DMS79 (cell line): ENCODE measurements around the gene PLD4.
A peak's percentile ranks its signal among the peaks of the same experiment; 100 is the strongest.
"Not testable (repeated sequence)": the region's sequence is repeated elsewhere in the genome, so short reads cannot be mapped to it uniquely, and the experiment has no call there.

Experiments used
- DNase-seq: peaks from one replicate; lab custom pipeline; 2025; lab: John Stamatoyannopoulos, UW

PLD4 gene, protein sequence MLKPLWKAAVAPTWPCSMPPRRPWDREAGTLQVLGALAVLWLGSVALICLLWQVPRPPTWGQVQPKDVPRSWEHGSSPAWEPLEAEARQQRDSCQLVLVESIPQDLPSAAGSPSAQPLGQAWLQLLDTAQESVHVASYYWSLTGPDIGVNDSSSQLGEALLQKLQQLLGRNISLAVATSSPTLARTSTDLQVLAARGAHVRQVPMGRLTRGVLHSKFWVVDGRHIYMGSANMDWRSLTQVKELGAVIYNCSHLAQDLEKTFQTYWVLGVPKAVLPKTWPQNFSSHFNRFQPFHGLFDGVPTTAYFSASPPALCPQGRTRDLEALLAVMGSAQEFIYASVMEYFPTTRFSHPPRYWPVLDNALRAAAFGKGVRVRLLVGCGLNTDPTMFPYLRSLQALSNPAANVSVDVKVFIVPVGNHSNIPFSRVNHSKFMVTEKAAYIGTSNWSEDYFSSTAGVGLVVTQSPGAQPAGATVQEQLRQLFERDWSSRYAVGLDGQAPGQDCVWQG

DNA sequence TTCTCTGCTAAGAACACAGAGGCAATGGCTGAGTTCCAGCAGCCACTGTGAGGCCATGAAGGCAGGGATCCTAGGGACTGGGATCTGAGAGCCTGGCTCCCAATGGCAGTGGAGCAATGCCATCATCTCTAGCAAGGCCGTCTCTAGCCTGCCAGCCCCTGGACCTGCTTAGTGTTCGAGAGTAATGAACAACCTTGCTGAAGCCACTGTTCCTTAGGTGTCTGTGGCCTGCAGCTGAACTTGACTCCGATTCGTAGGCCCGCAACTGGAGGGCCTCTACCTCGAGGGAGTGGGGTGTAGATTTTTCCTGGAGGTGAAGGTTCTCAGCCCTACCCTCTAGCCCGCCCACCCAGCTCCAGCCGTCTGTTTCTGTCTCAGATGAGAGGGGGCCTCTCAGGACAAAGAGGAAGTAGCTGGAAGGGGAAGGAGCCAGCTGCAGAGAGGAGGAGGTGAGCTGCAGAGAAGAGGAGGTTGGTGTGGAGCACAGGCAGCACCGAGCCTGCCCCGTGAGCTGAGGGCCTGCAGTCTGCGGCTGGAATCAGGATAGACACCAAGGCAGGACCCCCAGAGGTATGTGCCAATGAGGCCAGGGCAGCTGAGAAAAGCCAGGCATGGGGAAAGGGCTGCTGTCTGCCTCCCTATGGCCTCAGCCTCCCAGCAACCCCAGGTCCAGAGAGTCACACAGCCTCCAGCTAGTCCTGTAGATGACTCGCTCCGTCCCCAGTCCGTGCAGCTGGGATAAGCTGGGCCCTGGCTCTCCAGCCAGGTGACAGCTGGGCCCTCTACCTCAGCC, at the start of gene PLD4:
PLD4 (plus strand) TSS at position 459 of the 793 bp plus-strand sequence. CDS start 2,262 bp downstream, outside the sequence.
- no peak for DNase-seq

DNA sequence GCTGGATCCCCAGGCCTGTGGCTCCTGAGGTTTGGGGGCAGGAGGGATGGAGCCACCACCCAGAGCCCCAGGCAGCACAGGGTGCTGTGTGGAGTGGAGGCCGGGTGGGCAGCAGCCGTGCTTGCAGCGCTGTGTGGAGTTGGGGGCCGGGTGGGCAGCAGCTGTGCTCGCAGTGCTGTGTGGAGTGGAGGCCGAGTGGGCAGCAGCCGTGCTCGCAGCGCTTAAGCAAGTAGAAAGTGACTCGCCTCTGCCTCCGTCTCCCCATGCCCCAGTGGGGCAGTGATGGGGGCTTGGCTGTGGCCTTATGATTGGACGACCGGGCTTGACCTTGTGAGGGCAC, 49.3 kb upstream of the PLD4 start:
- DNase-seq, result no peak

DNA sequence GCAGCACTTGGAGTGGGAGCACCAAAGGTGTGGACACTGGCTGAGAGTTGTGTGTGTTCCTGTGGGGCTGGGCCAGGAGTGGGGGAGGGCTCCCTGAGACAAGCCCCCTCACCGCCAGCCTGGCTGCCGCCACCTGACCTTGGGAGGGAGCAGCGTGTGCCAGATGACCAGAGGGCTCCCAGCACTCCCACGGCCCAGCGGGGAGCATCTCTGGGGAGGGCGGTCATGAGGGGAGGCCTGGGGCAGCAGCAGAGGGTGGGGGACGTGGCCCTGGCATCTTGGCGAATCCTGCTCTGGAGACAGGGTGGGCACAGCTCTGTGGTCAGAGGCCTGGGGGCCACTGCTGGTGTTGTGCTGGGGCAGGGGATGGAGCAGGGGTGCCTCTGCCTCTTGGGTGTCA, 48.9 kb upstream of the PLD4 start:
- no peak for DNase-seq

DNA sequence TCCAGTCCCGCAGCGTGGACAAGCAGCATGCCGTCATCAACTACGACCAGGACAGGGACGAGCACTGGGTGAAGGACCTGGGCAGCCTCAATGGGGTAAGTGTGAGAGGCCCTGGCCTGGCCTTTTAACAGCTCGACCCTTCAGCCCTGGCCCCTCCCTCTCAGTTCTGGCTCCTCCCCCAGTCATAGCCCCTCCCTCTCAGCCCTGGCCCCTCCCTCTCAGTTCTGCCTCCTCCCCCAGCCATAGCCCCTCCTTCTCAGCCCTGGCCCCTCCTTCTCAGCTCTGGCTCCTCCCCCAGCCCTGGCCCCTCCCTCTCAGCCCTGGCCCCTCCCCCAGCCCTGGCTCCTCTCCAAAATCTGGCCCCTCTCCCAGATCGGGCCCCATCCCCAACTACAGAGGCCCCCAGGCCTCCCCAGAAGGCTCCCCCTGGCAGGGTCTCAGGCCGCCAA, 48.4 kb upstream of the PLD4 start:
- no peak for DNase-seq

DNA sequence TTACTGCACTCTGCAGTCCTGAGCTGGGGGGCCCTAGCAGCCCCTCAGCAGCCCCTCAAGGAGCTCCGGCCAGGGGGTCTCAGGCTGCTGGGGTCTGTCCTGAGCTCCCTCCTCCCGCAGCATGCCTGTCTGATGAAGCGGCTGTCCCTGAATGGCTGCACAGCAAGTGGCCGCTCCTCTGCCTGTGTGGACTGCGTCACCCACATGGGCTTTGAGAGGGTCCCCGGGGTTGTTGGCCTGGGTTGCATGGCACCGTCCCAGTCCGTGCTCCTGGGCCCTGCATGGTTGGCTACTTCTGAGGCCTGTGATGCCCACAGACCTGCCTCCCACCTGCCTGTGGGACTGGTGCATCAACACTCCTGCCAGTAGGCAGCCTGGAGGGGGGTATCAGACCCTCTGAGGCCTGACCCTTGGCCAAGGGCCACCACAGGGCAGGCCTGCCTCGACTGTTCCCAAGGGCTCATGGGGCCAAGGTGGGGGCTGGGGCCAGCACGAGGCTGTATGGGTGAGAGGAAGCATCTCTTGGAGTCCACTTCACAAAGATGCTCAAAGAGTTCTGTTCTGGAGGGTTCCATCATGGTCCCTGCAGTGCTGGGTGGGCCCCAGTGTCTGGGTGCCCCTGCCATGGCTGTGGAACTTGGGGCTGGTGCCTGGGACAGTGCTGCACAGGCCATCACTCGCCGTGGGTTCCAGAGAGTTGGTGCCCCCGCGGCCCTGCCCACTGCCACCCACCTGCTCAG, 47.4 kb upstream of the PLD4 start:
- DNase-seq, result no peak

DNA sequence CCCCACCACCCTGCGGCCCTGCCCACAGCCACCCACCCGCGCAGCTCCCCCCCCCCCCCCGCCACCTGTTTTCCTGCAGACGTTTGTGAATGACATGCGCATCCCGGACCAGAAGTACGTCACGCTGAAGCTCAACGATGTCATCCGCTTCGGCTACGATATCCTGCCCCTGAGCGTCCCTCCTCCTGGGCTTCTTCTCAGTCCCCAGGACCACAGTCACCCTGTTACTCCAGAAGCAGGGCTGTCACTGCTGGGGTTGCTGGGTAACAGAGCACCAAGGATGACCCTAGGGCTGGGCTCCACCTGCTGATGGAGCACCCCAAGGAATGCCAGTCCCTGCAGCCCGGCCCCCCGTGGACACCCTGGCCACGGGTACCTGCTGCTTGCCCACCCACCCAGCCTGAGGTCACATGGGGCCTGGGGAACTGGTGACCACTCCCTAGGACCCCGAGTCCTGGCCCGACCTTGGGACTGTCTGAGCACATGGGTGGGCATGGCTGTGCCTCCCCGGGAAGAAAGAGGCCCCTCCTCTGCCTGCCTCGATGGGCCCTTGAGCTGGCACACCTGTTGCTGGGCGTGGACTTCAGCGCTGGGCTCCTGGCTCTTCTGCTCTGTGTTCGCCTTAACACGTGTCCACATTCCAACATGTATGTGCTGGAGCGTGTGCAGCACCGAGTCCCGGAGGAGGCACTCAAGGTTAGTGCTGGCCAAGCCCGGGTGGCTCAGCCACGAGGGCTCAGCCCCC, 46.7 kb upstream of the PLD4 start:
- no peak for DNase-seq

DNA sequence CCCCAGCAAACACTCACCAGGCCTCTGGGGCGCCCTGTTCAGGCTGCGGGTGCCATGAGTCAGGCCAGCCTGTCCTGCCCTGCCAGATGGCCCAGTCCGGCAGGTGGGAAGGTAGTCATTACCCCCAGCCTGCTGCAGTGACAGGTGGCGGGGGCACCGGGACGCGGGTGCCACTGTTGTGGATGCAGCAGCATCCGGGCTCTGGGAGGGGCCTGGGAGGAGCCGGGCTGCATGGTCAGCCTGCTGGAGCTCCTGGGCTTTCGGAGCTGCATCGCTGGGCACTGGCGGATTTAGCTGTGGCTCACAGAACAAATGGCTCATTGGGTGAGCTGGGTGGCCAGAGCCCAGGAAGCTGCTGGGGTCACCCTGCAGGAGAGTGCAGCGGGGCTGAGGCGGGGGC, 46.1 kb upstream of the PLD4 start:
- no peak for DNase-seq

DNA sequence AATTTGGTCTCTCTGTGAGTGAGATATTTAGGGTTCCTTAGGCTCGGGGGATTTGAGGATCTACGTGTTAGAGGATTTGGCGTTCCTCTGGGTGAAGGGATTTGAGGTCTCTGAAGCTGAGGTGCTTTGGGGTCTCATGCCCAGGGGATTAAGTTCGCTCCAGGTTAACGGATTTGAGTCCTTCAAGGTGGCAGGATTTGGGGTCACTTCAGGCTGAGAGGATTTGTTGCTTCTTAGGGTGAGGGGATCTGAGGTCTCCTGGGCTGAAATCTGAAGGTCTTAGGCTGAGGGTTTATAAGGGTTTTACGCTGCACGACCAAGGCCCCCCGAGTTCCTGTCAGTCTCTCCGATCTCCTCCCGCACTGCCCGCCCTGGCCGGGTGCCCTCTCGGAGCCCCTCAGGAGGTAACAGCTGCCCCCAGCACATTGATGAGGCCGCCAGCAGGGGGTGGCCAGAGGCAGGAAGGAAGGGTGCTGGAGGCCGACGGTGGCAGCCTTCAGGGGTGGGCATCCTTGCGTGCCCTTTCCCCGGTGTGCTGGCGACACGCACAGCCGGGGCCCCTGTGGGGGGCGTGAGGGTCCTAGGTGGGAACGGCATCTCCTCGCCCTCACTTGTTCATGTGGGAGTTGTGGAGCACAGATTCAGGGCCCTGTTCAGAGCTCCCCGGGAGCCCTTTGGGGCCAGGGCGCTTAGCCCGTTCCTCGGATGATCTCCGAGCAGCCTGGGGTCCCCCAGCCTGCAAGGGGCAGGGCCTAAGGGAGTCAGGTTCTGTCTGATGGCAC, 45.3 kb upstream of the PLD4 start:
- DNase-seq, result no peak

DNA sequence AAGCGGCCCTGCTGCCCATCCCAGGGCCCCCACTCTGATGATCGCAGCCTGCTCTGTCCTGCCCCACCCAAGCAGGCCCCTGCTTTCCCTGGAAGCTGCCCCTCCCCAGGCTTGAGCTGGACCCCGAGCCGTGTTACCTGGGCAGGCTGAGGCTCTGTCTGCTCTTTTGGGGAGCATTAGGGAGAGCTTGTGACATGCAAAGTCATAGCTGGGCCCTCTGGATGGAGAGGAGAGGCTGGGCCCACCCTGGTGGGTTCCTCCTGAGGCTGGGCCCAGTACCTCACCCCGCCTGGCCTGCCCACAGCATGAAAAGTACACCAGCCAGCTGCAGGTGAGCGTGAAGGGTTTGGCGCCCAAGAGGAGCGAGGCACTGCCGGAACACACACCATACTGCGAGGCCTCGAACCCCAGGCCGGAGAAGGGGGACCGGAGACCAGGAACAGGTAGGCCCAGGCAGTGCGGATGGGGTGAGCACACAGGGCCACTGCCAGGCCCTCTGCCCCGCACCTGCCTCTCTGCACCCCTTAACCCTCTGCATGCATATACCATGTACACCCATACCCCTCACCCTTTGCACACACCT, 44.6 kb upstream of the PLD4 start:
- DNase-seq, result no peak

DNA sequence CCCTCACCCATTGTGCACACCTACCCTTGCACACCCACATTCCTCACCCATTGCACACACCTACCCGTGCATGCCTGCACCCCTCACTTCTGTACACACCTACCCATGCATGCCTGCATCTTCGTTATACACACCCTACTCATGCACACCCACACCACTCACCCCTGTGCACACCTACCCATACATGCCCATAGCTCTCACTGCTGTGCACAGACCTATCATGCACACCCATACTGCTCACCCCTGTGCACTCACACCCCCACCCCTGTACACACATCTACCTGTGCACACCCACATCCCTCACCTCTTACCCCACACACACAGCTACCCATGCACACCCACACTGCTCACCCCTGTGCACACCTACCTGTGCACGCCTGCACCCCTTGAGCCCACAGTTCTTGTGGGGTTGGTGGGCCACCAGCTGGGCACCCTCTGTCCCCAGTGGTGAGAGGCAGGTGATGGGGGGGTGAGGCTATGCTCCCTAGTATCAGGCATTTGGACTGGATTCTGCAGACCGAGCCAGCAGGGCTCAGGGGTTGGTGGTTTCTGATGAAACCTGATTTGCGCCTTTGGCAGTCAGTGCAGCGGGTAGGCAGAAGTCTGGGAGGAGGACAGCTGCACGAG, 44.0 kb upstream of the PLD4 start:
- no peak for DNase-seq

DNA sequence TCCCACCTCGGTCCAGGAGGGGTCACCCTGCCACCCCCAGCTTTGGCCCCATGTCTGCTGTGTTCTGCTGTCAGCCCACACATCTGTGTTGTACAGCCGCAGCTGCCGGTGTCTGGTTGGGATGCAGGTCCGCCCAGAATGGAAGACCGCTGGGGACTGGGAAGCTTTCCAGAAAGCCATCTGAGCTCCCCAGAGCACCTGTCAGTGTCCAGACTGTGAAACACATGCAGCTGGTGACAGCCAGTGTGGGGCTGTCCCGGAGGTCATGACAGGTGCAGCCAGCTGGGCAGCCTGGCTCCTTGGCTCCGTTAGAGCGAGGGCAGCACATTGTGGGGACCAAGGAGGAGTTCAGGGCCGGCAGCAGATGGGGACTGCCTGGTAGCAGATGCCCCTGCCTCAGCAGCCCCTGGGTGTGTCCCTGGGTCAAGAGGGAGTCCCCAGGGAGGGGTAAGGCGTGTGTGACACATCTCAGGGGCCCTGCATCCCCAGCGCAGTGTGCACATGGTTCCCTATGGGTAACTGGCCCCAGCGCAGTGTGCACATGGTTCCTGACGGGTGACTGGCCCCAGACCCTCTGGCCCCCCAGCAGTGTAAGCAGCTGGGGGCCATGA, 43.2 kb upstream of the PLD4 start:
- peak; percentile 81 for DNase-seq

DNA sequence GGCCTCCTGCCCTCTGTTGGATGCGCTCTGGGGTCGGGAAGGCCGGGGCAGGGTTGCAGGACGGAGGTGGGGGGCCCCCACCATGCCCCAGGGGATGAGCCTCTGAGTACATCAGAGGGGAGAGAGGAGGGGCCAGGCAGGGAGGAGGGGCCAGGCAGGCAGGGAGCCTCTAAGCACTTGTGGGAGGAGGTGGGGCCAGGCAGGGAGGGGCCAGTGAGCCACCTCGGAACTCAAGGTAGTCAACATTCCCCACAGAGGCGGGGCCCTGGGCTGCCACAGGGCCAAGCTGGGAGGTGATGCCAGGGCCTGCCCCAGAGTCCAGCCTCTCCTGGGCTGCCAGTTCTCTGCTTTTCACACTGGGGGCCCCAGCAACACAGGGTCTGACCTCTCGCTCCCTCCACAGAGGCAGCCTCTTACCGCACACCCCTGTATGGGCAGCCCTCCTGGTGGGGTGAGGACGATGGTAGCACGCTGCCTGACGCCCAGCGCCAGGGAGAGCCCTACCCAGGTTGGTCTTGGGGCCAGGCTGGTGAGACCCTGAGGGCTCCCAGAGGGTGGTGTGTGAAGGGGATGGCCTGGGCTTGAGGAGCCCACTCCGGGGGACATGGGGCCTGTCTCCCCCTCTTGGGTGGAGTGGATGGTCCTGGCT, 42.2 kb upstream of the PLD4 start:
- peak; percentile 14 for DNase-seq

DNA sequence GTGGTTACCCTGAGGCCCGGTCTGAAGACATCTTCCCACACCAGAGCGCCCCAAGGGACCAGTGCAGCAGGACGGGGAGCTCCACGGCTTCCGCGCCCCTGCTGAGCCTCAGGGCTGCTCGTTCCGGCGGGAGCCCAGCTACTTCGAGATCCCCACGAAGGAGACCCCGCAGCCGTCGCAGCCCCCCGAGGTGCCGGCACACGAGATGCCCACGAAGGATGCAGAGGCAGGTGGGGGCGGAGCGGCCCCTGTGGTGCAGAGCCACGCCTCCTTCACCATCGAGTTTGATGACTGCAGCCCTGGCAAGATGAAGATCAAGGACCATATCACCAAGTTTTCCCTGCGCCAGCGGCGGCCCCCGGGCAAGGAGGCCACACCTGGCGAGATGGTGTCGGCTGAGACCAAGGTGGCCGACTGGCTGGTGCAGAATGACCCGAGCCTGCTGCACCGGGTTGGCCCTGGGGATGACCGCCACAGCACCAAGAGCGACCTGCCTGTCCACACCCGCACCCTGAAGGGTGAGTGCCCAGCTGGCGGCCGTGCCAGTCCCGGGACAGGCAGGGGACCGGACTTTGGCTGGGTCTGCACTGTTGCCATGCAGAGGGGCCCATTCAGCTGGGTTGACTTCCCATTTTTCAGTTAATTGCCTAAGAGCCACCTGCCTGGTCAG, 41.6 kb upstream of the PLD4 start:
- no peak for DNase-seq

DNA sequence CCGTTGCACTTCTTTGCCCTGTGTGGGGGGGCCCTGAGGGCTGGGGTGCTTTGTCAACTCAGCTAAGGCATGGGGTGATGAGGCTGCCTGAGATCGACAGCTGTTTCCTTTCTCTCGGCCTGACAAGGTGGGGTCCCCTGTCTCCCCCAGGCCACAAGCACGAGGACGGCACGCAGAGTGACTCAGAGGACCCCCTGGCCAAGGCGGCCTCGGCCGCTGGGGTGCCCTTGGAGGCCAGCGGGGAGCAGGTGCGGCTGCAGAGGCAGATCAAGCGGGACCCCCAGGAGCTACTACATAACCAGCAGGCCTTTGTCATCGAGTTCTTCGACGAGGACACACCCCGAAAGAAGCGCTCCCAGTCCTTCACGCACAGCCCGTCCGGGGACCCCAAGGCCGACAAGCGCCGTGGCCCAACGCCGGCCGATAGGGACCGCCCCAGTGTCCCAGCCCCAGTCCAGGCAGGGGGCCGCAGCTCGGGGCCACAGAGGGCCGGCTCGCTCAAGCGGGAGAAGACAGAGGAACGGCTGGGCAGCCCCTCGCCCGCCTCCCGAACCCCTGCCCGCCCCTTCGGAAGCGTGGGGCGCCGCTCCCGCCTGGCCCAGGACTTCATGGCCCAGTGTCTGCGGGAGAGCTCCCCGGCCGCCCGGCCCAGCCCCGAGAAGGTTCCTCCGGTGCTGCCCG, 40.9 kb upstream of the PLD4 start:
- no peak for DNase-seq

DNA sequence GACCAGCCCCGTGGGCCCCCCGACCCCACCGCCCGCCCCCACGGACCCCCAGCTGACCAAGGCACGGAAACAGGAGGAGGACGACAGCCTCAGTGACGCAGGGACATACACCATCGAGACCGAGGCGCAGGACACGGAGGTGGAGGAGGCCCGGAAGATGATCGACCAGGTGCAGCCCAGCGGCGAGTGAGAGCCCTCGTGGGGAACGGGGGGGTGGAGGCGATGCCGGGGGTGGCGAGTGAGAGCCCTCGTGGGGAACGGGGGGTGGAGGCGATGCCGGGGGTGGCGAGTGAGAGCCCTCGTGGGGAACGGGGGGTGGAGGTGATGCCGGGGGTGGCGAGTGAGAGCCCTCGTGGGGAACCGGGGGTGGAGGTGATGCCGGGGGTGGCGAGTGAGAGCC, 40.3 kb upstream of the PLD4 start:
- DNase-seq, result not testable (repeated sequence)

DNA sequence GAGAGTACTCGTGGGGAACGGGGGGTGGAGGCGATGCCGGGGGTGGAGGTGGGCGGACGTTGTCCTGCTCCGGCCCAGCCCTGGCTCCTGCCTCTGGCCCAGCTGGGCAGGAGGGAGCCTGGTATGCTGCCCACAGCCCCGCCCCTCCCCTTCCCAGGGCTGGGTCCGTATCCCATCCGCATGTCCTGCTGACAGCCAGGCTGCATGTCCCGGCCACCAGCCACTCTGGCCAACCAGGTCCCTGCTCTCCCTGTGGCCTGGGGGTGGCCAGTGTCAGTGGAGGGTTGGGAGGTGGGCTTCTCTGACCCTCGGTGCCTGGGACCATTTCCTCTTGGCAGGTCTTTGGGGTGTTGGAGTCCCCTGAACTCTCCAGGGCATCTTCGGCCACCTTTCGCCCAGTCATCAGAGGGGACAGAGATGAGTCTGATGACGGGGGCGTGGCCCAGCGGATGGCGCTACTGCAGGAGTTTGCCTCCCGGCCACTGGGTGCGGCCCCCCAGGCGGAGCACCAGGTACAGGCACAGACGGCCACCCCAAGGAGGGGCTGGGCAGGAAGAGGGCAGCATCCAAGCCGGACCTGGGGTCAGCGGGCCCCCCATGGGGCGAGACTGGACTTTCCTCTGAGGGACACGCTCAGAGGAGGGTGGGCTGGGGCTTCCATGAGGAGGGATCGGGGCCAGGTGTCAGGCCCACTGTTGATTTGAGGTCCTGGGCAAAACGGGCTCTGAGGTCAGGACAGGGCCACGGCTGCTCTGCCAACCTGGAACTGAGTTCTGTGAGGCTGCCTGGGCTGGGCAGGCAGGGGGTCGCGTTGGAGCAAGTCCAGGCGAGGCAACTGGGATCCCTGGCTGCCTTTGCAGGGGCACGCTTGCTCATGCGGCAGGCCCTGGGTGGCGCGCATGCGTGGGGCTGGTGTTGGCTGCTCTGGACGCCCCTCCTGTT, 39.4 kb upstream of the PLD4 start:
- no peak for DNase-seq
